Glomerular endothelial cell (primary cell): ENCODE measurements around the gene MED26. TPM values are rescaled to one million over a fixed set of nuclear protein-coding genes. Genes with fewer than 3 reads are reported as not detected.
"Not testable (repeated sequence)": the region's sequence is repeated elsewhere in the genome, so short reads cannot be mapped to it uniquely, and the experiment has no call there.

Source experiments
- DNase-seq: peaks from one replicate; pipeline ENCODE4 v3.0.0-alpha.2; 2011; ENCODE audit warnings: low read depth, low spot score; ENCODE audit errors: extremely low read depth
- total RNA-seq: library from RNA; depleted of rRNA; stranded (reverse); fragments of >200 nt; gene quantifications from 2 replicates; pipeline ENCODE4 v1.2.3, GENCODE V29; 2015

The MED26 gene
- 9.1 and 11.7 TPM in 2 replicates for total RNA-seq

DNA sequence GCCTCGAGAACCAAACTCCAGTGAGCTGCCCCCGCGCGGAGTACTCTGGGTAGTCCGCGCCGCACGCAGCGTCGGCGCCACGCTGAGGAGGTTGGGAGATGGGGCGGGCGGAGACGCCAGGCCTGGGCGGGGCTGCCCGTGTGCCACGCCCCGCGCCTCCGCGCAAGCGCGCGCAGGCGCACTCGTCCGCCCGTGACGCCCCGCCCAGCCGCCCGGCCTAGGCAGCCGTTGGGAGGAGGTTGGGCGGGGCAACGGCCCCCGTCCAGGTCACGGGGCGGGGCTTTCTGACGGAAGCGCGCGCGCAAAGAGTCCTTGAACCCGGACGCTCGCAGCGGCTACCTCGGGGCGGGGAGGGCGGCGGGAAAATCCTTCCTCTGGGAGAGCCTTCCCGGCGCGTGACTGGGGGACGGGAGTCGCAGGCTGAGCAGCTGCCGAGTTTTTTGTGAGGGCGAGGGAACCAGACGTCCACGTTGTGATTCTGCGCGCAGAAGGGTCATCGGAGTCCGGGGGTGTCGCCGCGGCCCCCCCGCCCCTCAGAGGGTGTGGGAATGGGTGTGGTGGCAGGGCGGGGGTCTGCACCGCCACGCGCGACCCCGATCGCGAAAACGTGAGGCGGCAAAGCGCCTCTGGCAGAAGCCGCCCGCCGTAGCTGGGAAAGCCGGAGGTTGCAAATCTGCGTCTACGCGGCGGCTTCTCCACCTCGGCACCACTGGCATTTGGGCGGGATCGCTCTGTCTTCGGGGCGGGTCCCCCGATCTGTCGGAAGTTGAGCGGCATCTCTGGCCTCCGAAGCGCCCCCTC, at the start of gene MED26:
TSS of gene MED26 (minus strand) at position 22 of the 801 bp plus-strand sequence. CDS start 261 bp downstream, outside the sequence.
- no peak for DNase-seq

GRCh38 chr19:16677055-16677454, 49.1 kb upstream of the MED26 start:
- no peak for DNase-seq

- no peak for DNase-seq
Observed at GRCh38 chr19:16676101-16676798, 48.2 kb upstream of the MED26 start.

DNA sequence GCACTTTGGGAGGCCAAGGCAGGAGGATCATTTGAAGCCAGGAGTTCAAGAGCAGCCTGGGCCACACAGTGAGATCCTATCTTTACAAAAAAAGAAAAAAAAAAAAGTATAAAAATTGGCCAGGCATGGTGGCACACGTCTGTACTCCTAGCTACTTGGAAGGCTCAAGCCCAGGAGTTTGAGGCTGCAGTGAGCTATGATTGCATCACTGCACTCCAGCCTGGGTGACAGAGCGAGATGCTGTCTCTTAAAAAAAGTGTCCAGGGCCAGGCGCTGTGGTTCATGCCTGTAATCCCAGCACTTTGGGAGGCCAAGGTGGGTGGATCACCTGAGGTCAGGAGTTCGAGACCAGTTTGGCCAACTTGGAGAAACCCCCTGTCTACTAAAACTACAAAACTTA, 45.8 kb upstream of the MED26 start:
- not testable (repeated sequence) for DNase-seq

GRCh38 chr19:16673231-16673630, 45.2 kb upstream of the MED26 start:
- DNase-seq = no peak

GRCh38 chr19:16671652-16672274, 43.8 kb upstream of the MED26 start:
- no peak for DNase-seq

DNA sequence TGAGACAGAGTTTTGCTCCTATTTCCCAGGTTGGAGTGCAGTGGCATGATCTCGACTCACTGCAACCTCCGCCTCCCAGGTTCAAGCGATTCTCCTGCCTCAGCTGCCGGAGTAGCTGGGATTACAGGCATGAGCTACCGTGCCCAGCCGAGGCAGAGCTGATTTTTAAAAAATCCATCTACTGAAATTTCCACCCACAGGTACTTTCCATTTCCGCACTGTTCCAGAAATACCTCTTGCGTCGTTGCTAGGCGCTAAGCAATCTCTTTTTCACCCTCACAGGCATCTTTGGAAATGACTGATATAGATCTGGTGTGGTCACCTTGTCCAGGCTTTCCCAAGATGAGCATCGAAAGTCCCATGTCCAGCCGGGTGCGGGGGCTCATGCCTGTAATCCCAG, 42.3 kb upstream of the MED26 start:
- DNase-seq = no peak

GRCh38 chr19:16668702-16669101, 40.7 kb upstream of the MED26 start:
- DNase-seq = not testable (repeated sequence)

GRCh38 chr19:16668176-16668575, 40.2 kb upstream of the MED26 start:
- DNase-seq = no peak

DNA sequence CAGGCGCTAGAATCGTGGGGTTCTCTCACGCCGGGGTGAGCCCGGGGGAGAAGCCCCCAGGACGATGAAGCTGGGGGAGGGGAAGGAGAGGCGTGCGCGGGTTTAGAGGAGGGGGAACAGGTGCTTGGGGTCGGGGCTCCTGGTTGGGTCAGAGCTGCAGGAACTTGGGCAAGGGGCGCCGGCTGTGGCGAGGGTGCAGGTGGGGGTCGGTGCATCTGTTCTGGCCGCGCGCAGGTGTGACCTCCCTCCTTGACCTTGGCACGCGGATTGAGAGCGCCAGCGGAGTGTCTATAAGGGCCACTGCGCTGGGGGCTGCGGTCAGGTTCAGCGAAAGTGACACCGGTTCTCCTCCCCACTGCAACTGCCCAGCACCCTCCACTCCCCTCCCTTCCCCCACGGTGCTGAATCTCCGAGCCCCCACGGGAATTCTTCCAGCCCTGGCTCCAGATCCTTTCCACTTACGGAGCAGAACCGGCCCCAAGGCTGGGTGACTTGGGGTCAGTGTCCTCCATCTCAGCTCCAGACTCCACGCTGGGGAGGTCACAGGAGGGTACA, 33.6 kb upstream of the MED26 start:
- no peak for DNase-seq

GRCh38 chr19:16660763-16661479, 32.9 kb upstream of the MED26 start, which contains the start of gene TMEM38A:
Gene TMEM38A (plus strand): TSS chr19:16661139. CDS start chr19:16661218, 79 bp downstream.
- DNase-seq = no peak

- peak; percentile 93 for DNase-seq
Observed at GRCh38 chr19:16659832-16660708, 32.1 kb upstream of the MED26 start, which contains the start of gene SMIM7. Gene SMIM7 (minus strand): TSS chr19:16660144. CDS start chr19:16660110, 34 bp downstream.

DNA sequence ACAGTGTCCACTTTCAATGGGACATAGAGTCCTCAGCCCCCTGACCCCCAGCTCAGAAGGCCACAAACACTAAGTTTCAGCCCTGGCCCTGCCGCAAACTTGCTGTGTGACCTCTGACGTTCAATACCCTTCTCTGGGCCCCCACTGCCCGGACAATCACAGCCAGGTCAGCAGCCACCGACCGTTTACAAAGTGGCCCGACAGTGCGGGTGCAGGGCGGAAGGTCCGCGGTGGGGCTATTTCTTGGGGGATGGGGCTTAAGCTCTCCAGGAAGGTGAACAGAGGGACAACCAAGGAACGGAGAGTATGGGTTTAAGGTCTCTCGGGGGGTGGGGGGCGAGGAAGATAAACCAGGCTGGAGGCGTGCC, 31.4 kb upstream of the MED26 start:
- no peak for DNase-seq

DNA sequence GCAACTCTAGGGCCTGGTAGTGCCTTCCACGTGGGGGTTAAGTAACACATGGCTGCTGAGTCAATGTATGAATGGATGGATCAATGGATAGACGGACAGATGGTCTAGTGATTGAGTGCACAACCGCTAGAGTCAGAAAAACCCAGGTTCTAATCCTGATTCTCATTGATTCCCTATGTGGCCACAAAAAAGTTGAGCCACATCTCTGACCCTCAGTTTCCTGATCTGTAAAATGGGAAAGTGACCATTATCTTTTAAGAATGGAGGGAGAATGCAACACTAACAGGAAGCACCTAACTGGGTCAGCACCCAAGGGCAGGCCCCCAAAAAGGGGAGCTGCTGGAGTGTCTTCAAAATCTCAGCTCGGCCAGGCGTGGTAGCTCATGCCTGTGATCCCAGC, 29.4 kb upstream of the MED26 start:
- no peak for DNase-seq

- DNase-seq = no peak
Observed at GRCh38 chr19:16655727-16656126, 27.7 kb upstream of the MED26 start.

- no peak for DNase-seq
Observed at GRCh38 chr19:16654627-16655026, 26.6 kb upstream of the MED26 start.

GRCh38 chr19:16654140-16654539, 26.1 kb upstream of the MED26 start:
- no peak for DNase-seq

- no peak for DNase-seq
Observed at GRCh38 chr19:16652854-16653253, 24.9 kb upstream of the MED26 start.

- DNase-seq = not testable (repeated sequence)
Observed at GRCh38 chr19:16651421-16652188, 23.6 kb upstream of the MED26 start.
